ENCODE measurements around the gene PARPBP.
"Not testable (repeated sequence)": the region's sequence is repeated elsewhere in the genome, so short reads cannot be mapped to it uniquely, and the experiment has no call there.

Gene PARPBP

GRCh38 chr12:102215992-102216691 lies 96.2 kb downstream of the PARPBP start:
- Histone ChIP-seq H3K36me3 (ENCODE audit: insufficient read depth, low read length) (no peaks in the 10 kb centered on the region), H3K27ac (no peak overlapping the region), H3K9me3 (ENCODE audit: low read depth, low read length) (no peaks in the 10 kb centered on the region), H3K9ac (ENCODE audit: insufficient read length) (no peak overlapping the region), H3K4me3 (no peak overlapping the region)
- DNase-seq (ENCODE audit: low read depth, low spot score): no peak
- no peak for TF ChIP-seq EZH2 (IDR thresholded peaks at IDR 0.05)
- no peak for TF ChIP-seq FOXP2 (optimal IDR thresholded peaks at IDR 0.05; ENCODE audit: control extremely low read depth, extremely low read length, insufficient read depth)
- no peak for TF ChIP-seq POLR2AphosphoS5 (IDR thresholded peaks at IDR 0.05; ENCODE audit: borderline replicate concordance, low read depth, low read length)

- TF ChIP-seq FOXP2 (optimal IDR thresholded peaks at IDR 0.05; ENCODE audit: control extremely low read depth, extremely low read length, insufficient read depth) (no peak), EZH2 (IDR thresholded peaks at IDR 0.05) (no peak), POLR2AphosphoS5 (IDR thresholded peaks at IDR 0.05; ENCODE audit: borderline replicate concordance, low read depth, low read length) (no peak)
- Histone ChIP-seq H3K27ac (no peak overlapping the region), H3K9ac (ENCODE audit: insufficient read length) (no peak overlapping the region), H3K36me3 (ENCODE audit: insufficient read depth, low read length) (no peaks in the 10 kb centered on the region), H3K9me3 (ENCODE audit: low read depth, low read length) (no peaks in the 10 kb centered on the region), H3K4me3 (no peak overlapping the region)
- no peak for DNase-seq (ENCODE audit: low read depth, low spot score)
Measured at GRCh38 chr12:102220736-102221135, 100.8 kb downstream of the PARPBP start.

DNA sequence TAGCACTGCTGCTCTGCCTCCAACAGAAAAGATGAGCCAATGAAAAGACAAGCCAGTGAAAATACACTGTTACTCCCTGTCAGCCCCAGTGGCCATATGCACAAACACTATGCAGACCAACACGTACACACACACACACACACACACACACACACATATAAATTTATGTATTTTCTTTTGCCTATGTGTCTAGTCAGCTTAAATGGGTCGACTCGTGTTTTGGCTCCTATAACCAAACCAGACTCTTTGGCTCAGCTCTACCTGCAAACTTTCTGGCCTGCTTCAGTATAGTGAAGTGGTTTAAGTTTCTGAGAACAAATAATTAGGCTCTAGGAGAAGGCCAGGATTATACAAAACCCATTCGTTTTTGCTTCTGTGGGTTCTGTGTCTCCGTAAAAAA lies 108.0 kb downstream of the PARPBP start:
- H3K36me3 ChIP-seq (ENCODE audit: insufficient read depth, low read length): no peaks in the 10 kb centered on the region
- TF ChIP-seq POLR2AphosphoS5 (IDR thresholded peaks at IDR 0.05; ENCODE audit: borderline replicate concordance, low read depth, low read length) (no peak), EZH2 (IDR thresholded peaks at IDR 0.05) (no peak), FOXP2 (optimal IDR thresholded peaks at IDR 0.05; ENCODE audit: control extremely low read depth, extremely low read length, insufficient read depth) (no peak)

GRCh38 chr12:102232036-102232435 lies 112.1 kb downstream of the PARPBP start:
- Histone ChIP-seq H3K9ac (ENCODE audit: insufficient read length) (peak overlapping the region; percentile 11), H3K4me3 (peak overlapping the region; percentile 2; the same call in 1 of the 2 replicates), H3K36me3 (ENCODE audit: insufficient read depth, low read length) (no peaks in the 10 kb centered on the region), H3K27ac (peak overlapping the region; percentile 79), H3K9me3 (ENCODE audit: low read depth, low read length) (no peaks in the 10 kb centered on the region)
- TF ChIP-seq POLR2AphosphoS5 (IDR thresholded peaks at IDR 0.05; ENCODE audit: borderline replicate concordance, low read depth, low read length): no peak
- TF ChIP-seq FOXP2 (optimal IDR thresholded peaks at IDR 0.05; ENCODE audit: control extremely low read depth, extremely low read length, insufficient read depth): no peak
- TF ChIP-seq EZH2 (IDR thresholded peaks at IDR 0.05): no peak
- DNase-seq (ENCODE audit: low read depth, low spot score): no peak

More for the DNA sequence above, 108.0 kb downstream of the PARPBP start:
- Histone ChIP-seq H3K4me3 (no peak overlapping the region), H3K9me3 (ENCODE audit: low read depth, low read length) (no peaks in the 10 kb centered on the region), H3K27ac (no peak overlapping the region), H3K9ac (ENCODE audit: insufficient read length) (no peak overlapping the region)
- no peak for DNase-seq (ENCODE audit: low read depth, low spot score)

DNA sequence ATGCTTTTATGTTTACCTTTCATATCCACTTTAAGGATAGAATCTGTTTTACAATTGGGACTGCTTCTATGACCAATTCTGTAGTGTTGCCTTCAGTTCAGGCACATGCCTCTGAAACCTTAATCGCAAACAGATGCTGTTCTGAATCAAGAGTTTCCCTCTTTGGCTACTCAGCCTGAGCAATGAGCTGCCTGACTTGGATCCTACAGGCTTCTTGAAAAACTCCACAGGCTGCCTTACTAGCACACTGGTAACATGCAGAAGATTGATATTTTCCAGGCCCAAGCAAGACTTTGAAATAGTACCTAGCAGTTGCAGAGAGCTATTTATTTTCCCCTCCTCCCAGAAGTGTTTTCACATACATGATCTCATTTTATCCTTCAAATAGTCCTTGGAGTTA lies 112.5 kb downstream of the PARPBP start:
- H3K4me3 ChIP-seq: peak overlapping the region; percentile 2; the same call in 1 of the 2 replicates
- H3K9ac ChIP-seq (ENCODE audit: insufficient read length): peak overlapping the region; percentile 11
- TF ChIP-seq POLR2AphosphoS5 (IDR thresholded peaks at IDR 0.05; ENCODE audit: borderline replicate concordance, low read depth, low read length) (peak; percentile 32; the same call in 1 of the 2 replicates), FOXP2 (optimal IDR thresholded peaks at IDR 0.05; ENCODE audit: control extremely low read depth, extremely low read length, insufficient read depth) (no peak)
- peak overlapping the region; percentile 79 for H3K27ac ChIP-seq
- DNase-seq (ENCODE audit: low read depth, low spot score): peak; percentile 79
- no peaks in the 10 kb centered on the region for H3K9me3 ChIP-seq (ENCODE audit: low read depth, low read length)
- no peaks in the 10 kb centered on the region for H3K36me3 ChIP-seq (ENCODE audit: insufficient read depth, low read length)

DNA sequence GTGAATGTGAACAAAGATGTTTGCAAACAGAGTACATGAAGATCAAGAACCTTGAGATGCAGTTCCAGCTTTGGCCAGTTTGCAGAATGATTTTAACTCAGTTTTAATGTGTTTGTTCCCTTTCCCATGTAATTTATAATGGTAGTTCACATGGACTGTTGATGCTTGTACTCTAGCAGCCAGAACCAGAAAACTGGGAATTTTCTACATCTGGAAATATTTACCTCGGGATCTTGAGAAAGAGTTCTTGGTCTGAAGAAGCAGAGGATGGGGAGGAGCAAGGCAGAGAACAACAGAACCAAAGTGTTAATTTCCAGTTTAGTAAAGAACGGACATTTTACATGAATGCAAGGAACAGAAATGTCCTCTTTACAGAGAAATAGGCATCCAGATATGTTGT lies 114.6 kb downstream of the PARPBP start:
- H3K36me3 ChIP-seq (ENCODE audit: insufficient read depth, low read length): no peaks in the 10 kb centered on the region
- DNase-seq (ENCODE audit: low read depth, low spot score): no peak
- H3K9ac ChIP-seq (ENCODE audit: insufficient read length): no peak overlapping the region
- no peak for TF ChIP-seq EZH2 (IDR thresholded peaks at IDR 0.05)
- no peak for TF ChIP-seq POLR2AphosphoS5 (IDR thresholded peaks at IDR 0.05; ENCODE audit: borderline replicate concordance, low read depth, low read length)
- TF ChIP-seq FOXP2 (optimal IDR thresholded peaks at IDR 0.05; ENCODE audit: control extremely low read depth, extremely low read length, insufficient read depth): no peak
- H3K4me3 ChIP-seq: no peak overlapping the region
- no peak overlapping the region for H3K27ac ChIP-seq
- no peaks in the 10 kb centered on the region for H3K9me3 ChIP-seq (ENCODE audit: low read depth, low read length)

GRCh38 chr12:102240859-102241258 lies 120.9 kb downstream of the PARPBP start:
- not testable (repeated sequence) for H3K27ac ChIP-seq; H3K36me3 ChIP-seq (ENCODE audit: insufficient read depth, low read length); H3K9ac ChIP-seq (ENCODE audit: insufficient read length); H3K9me3 ChIP-seq (ENCODE audit: low read depth, low read length); H3K4me3 ChIP-seq; DNase-seq (ENCODE audit: low read depth, low spot score)

Measured in SK-N-MC (cell line).